Mesangial cell (primary cell): ENCODE results near the gene PSMC4. TPM values are rescaled to one million over a fixed set of nuclear protein-coding genes. Genes with fewer than 3 reads are reported as not detected.

Experiments used
- total RNA-seq: library from RNA; depleted of rRNA; stranded (reverse); fragments of >200 nt; gene quantifications from 2 replicates; pipeline ENCODE4 v1.2.3, GENCODE V29; 2015

The PSMC4 gene
- 98.1 and 161 TPM in 2 replicates for total RNA-seq

DNA sequence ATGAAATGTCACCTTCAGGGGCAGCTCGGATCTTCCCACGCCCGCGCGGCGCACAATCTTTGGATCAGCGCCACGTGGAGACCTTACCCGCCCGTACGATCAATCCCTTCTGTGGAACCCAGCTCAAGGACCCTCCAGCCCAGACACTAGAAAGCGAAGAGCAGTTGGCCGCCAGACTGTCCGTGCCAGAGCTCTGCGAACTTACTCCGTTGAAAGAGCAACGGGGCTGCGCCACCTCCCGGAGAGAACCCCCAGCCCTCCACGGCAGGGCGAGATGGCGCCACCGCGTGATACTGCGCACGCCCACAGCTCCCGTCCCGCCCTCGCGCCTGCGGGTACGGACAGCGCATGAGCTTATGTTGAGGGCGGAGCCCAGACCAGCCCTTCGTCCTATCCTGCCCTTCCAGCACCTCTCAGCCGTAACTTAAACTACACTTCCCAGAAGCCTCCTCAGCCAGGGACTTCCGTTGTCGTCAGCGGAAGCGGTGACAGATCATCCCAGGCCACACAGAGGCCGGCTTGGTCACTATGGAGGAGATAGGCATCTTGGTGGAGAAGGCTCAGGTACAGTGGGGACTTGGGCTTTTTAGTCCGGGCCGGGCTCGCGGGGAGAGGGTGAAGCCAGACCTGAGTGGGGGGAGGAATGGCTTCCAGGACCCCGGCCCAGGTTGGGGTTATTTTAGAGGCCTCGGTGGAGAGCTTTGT is at the start of gene PSMC4:
Gene PSMC4, plus strand, starts transcription at position 491 of the 705 bp plus-strand sequence. Its CDS starts 38 bp downstream, at position 529.

DNA sequence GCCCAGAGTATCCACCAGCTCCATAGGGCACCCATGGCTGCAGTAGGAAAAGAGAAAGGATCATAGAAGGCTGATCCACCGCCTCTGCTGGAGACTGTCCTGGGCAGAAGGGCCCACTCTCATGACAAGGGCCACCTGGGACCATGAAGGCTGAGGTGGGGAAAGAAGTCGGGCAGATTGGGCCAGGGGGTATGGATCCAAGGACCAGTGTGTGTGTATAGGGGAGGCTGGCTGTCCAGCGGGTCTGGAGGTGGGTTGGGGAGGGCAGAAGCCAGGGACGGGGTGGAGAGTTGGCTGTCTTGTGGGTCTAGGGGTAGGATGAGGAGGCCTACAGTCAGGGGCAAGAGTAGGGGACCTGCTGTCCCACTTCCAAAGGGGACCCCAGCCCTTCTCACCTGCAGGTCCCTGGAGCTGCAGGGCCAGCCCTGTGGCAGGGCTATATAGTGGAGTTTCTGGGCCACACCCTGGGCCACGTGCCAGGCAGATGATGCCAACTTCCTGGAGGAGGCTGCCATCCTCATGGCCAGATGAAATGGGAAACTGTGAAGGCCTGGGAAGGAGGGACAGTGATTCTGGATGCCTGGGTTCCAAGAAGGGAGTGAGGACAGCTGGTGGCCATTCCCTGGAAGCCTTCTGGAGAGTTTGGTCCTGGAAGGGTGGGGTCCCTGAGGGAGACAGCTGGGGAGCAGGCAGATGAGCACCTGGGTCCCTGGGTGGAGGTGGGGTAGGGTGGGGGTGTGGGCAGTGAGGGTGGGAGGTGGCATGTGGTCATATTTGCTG is 36.2 kb upstream of the PSMC4 start, which contains the start of gene FCGBP:
Gene FCGBP, minus strand, starts transcription at position 51 of the 780 bp plus-strand sequence.

DNA sequence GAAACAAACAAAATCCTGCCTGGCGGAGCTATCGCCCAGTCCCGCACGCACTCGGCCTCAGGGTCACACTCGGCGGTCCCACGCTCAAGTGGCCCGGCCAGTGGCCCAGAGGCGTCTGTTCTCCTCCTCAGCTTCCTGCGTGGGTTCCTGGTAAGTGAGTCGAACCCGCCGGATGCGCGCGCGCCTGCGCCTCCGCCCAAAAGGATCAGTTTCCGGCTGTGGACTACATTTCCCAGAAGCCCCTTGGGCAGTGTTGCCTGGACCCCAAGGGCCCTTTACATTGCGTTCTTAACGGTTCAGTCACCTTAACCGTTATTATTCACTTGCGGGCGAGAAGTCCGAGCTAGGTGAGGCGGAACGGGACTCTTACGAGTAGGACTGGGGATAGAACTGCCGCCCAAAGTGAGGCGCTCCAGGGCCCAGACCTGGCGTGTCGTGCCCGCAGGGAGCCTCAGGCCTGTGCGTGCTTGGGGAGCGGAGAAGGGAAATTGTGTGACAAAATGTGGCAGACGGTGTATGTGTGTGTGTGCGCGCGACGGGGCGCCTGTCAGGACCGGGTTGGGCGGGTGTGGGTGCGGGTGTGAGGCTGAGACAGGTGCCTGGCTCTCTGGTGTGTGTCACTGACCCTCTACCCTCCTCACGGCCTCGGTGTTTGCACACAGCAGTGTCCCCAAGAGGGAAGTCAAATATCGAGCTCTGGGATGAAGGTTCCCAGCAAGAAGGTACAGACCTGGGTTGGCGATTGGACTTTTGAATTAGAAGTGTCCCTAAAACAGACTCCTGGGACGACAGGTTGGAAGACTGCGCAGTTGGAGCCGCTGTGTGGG is 26.1 kb downstream of the PSMC4 start, which contains the start of gene ZNF546:
Gene ZNF546, plus strand, starts transcription at position 250 of the 827 bp plus-strand sequence. CDS start 1,267 bp downstream, outside the sequence.

Other genes with a start within 250 kb of the PSMC4 start
- gene CLC, start 233.1 kb upstream of the PSMC4 start, total RNA-seq, result not detected in 2 replicates
- not detected in 2 replicates for gene LEUTX, start 192.3 kb upstream of the PSMC4 start, total RNA-seq
- 11.9 and 40.8 TPM in 2 replicates for gene DYRK1B, start 137.0 kb upstream of the PSMC4 start, total RNA-seq
- gene FBL, start 124.8 kb upstream of the PSMC4 start, total RNA-seq, result 159 and 214 TPM in 2 replicates
- gene FCGBP, start 36.5 kb upstream of the PSMC4 start, total RNA-seq, result 2.0 TPM in 1 of 2 replicates, not detected in the other
- 1.6 and 2.7 TPM in 2 replicates for gene ZNF546, start 25.9 kb downstream of the PSMC4 start, total RNA-seq
- 1.6 and 7.7 TPM in 2 replicates for gene ZNF780B, start 85.1 kb downstream of the PSMC4 start, total RNA-seq
- gene ZNF780A, start 119.8 kb downstream of the PSMC4 start, total RNA-seq, result 5.5 and 5.6 TPM in 2 replicates
- gene MAP3K10, start 220.3 kb downstream of the PSMC4 start, total RNA-seq, result 9.6 and 12.5 TPM in 2 replicates
- not detected in 2 replicates for gene TTC9B, start 247.2 kb downstream of the PSMC4 start, total RNA-seq